ENCODE results near the gene SLC17A6. TPM values are rescaled to one million over a fixed set of nuclear protein-coding genes. Genes with fewer than 3 reads are reported as not detected.

The SLC17A6 gene
- total RNA-seq, result 1 to 10 TPM in 1 of 6 donors, under 1 TPM in 5; 0.12 to 1.3 (median 0.15) TPM
- 1 to 10 TPM in 1 of 2 donors, under 1 TPM in 1; 0.42 to 4.0 TPM for polyA plus RNA-seq

DNA sequence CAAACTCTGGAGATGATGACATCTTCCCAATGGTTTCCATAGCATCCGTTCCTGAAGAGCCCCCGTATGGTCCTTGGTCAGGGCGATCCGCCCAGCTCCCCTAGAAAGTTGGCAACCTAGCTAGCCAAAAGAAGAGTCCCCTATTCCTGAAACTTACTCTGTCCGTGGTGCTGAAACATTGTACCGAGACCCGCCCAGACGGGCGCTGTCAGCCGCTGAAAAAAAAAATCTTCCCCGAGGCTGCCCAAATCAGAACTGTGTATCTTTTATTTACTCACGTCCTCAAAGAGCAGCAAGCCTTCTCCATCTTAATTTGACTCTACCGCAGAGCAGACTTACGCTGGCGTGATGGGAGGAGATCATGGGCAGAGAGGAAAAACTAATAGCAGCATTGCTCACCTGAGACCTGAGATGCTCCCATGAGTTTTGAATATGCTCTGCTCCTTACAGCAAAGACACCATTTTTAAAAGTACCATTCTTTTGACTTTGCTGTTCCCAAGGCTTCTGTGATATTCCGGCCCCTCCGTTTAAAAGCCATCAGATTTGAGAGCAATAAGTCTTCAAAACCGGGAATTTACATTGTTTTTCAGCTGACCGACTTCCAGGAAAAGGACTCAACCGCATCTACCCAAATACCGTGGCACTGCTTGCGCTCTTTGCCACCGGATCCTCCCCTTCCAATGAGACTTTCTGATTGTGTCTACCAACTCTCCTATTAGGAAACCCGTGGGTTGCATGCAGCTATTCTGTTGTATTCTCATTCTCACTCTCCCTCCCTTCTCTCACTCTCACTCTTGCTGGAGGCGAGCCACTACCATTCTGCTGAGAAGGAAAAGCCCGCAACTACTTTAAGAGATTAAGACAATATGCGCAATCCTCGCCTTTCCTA, at the start of gene SLC17A6:
SLC17A6 (plus strand) TSS at position 786 of the 890 bp plus-strand sequence. CDS start 153 bp downstream, outside the sequence.
- FAIRE-seq, result no peak
- TF ChIP-seq, protein P1, sequence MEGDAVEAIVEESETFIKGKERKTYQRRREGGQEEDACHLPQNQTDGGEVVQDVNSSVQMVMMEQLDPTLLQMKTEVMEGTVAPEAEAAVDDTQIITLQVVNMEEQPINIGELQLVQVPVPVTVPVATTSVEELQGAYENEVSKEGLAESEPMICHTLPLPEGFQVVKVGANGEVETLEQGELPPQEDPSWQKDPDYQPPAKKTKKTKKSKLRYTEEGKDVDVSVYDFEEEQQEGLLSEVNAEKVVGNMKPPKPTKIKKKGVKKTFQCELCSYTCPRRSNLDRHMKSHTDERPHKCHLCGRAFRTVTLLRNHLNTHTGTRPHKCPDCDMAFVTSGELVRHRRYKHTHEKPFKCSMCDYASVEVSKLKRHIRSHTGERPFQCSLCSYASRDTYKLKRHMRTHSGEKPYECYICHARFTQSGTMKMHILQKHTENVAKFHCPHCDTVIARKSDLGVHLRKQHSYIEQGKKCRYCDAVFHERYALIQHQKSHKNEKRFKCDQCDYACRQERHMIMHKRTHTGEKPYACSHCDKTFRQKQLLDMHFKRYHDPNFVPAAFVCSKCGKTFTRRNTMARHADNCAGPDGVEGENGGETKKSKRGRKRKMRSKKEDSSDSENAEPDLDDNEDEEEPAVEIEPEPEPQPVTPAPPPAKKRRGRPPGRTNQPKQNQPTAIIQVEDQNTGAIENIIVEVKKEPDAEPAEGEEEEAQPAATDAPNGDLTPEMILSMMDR (IDR thresholded peaks at IDR 0.05), result no peak
- peaks cover 5 to 34% (median 21%) of the 10 kb centered on the region in 4 donors for H3K27me3 ChIP-seq
- H3K4me3 ChIP-seq, result no peak within 1 kb of the TSS
- ATAC-seq, result peak in 3 of 4 donors; percentile 70 to 79 (median 71)
- H3K4me1 ChIP-seq, result no peaks in the 10 kb centered on the region
- no peaks in the 10 kb centered on the region for H3K36me3 ChIP-seq
- intact Hi-C loops (cut with DNase I), result no loop called here
- DNase-seq, result no peak
- H3K27ac ChIP-seq, result no peak within 1 kb of the TSS
- H3K9me3 ChIP-seq, result no peaks in the 10 kb centered on the region
- 5 to 6% methylated on average over 28 of the region's 28 CpGs for whole genome bisulfite sequencing, 2 donors

DNA sequence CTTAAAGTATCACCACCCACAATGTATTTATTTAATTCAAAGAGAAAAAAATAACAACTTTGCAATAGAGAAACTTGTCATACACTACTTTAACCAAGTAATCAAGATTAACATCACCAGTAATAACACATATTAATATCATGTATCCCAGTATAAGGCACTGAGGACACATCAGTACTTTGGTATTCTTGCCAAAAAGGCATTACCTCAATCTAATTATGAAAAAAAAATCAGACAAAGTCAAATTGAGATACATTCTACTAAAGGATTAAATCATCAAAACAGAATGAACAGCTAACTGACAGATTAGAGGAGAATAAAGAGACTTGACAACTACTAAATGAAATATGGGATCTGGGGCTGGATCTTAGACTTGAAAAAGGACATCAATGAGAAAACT, 35.8 kb upstream of the SLC17A6 start:
- Histone ChIP-seq H3K9me3 (no peaks in the 10 kb centered on the region), H3K27me3 (no peaks in the 10 kb centered on the region), H3K27ac (no peak overlapping the region), H3K4me3 (no peak overlapping the region), H3K36me3 (no peaks in the 10 kb centered on the region), H3K4me1 (no peaks in the 10 kb centered on the region)
- TF ChIP-seq, protein P1 (IDR thresholded peaks at IDR 0.05), result no peak
- ATAC-seq, result no peak
- intact Hi-C loops (cut with DNase I), result loop anchor here in 1 of 3 donors (10.0 kb wide), 1 partner anchor 58 kb away; no protein-coding TSS in a partner anchor
- FAIRE-seq, result no peak
- no peak for DNase-seq

DNA sequence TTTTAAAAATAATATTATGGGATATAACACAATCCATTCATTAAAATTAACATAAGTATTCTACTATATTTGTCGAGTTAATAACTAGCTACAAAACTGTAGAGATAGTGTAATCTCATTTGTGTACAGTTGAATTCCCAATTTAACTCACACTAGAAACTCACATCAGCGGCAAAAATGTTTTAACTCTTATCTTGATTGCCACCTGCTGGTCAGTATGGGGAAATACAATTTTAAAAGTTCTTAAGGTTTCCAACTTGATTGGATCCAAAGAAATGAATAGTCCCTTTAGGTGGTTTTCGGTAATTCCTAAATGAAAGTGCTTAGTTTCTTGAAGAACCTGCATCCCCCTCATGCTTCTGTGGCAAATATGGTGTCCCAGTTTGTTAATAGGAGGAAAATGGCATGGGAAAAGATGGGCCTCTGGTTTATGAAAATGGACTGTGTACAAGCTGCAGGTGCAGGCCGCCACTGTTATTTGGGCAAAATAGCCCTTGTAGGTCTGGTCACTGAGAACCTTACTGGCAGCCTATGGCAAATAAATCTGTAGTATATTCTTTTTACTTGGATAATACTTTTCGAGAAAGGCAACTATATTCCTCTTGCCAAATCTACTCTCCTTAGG, 33.7 kb upstream of the SLC17A6 start:
- DNase-seq (no peak), FAIRE-seq (peak; percentile 96), ATAC-seq (peak in 3 of 4 donors; percentile 69 to 78 (median 77))
- Histone ChIP-seq H3K9me3 (no peaks in the 10 kb centered on the region), H3K36me3 (no peaks in the 10 kb centered on the region), H3K4me3 (no peak overlapping the region), H3K27me3 (no peaks in the 10 kb centered on the region), H3K4me1 (no peaks in the 10 kb centered on the region), H3K27ac (no peak overlapping the region)
- 39 to 43% methylated on average over 5 of the region's 5 CpGs for WGBS, 2 donors
- TF ChIP-seq, protein P1 (IDR thresholded peaks at IDR 0.05), result peak; percentile 35 to 59 (median 54)
- intact Hi-C loops (cut with DNase I), result loop anchor here in 1 of 3 donors (10.0 kb wide), 1 partner anchor 60 kb away; no protein-coding TSS in a partner anchor

DNA sequence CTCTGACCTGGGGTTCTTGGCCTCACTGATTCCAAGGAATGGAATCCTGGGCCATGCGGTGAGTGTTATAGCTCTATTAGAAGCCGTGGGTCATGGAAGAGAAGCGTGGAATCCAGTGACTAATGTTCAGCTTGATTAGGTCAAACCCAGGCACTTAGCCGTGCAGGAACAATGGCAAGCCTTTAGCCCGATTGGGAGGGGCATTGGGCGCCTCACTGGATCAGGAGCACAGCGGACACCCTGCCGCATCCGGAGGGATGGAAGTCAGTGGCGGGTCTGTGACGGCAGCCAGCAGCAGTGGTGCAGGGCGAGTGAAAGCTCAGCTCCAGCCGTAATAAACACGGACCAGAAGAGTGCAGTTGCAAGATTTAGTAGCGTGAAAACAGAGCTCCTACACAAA, 20.5 kb upstream of the SLC17A6 start:
- Histone ChIP-seq H3K9me3 (no peaks in the 10 kb centered on the region), H3K36me3 (no peaks in the 10 kb centered on the region), H3K4me1 (no peaks in the 10 kb centered on the region), H3K27ac (no peak overlapping the region), H3K27me3 (no peaks in the 10 kb centered on the region), H3K4me3 (no peak overlapping the region)
- TF ChIP-seq, protein P1 (IDR thresholded peaks at IDR 0.05), result no peak
- intact Hi-C loops (cut with DNase I), result no loop called here
- FAIRE-seq, result no peak
- no peak for ATAC-seq
- WGBS, 2 donors, result 84 to 91% methylated on average over 15 of the region's 15 CpGs
- DNase-seq, result peak in 1 of 6 donors; percentile 36

Data from pancreas (tissue), 10 donors.